Karpas-422 (cell line): ENCODE measurements around the gene FAM174B. TPM values are rescaled to one million over a fixed set of nuclear protein-coding genes. Genes with fewer than 3 reads are reported as not detected.

ENCODE experiments used
- DNase-seq: peaks from one replicate; pipeline ENCODE4 v3.0.0-alpha.2; 2015
- H2AFZ ChIP-seq: fragments of 200-600 bp; sonication (generic); 2 replicates; pipeline ENCODE4 v1.6.1; 2014; ENCODE audit warnings: antibody characterized with exemption, low read length, mixed read lengths
- H3K27ac ChIP-seq: fragments of 200-600 bp; sonication (generic); 2 replicates; pipeline ENCODE4 v1.5.1; 2014; ENCODE audit warnings: mild to moderate bottlenecking, low read length, moderate library complexity
- H3K27me3 ChIP-seq: fragments of 200-600 bp; sonication (generic); 2 replicates; pipeline ENCODE4 v1.6.1; 2014; ENCODE audit warnings: low read length, mixed read lengths
- H3K36me3 ChIP-seq: fragments of 200-600 bp; sonication (generic); 2 replicates; pipeline ENCODE4 v1.6.1; 2014; ENCODE audit warnings: low read length, mixed read lengths; ENCODE audit not compliant: insufficient read depth
- H3K4me1 ChIP-seq: fragments of 200-600 bp; sonication (generic); 2 replicates; pipeline ENCODE4 v1.6.1; 2014; ENCODE audit warnings: mild to moderate bottlenecking, low read length, mixed read lengths
- H3K4me2 ChIP-seq: fragments of 200-600 bp; sonication (generic); 2 replicates; pipeline ENCODE4 v1.6.1; 2014; ENCODE audit warnings: low read length, low read depth, mild to moderate bottlenecking; ENCODE audit not compliant: poor library complexity, severe bottlenecking
- H3K4me3 ChIP-seq: fragments of 200-600 bp; sonication (generic); 2 replicates; pipeline ENCODE4 v1.5.1; 2014; ENCODE audit warnings: mild to moderate bottlenecking, antibody characterized with exemption, low read length, mixed read lengths
- H3K79me2 ChIP-seq: fragments of 200-600 bp; sonication (generic); 2 replicates; pipeline ENCODE4 v1.6.1; 2014; ENCODE audit warnings: mild to moderate bottlenecking, low read length, mixed read lengths
- H3K9ac ChIP-seq: fragments of 200-600 bp; sonication (generic); 2 replicates; pipeline ENCODE4 v1.6.0; 2014; ENCODE audit warnings: low read length
- H3K9me2 ChIP-seq: fragments of 200-600 bp; sonication (generic), shearing (Covaris generic); replicated peaks from 2 replicates; pipeline ENCODE4 v1.6.0; 2014; ENCODE audit warnings: mild to moderate bottlenecking, low read length, moderate library complexity; ENCODE audit not compliant: insufficient read depth
- H3K9me3 ChIP-seq: fragments of 300-700, 200-600 bp; sonication (generic); 2 replicates; pipeline ENCODE4 v1.6.1; 2014; ENCODE audit warnings: low read length, mixed read lengths
- H4K20me1 ChIP-seq: fragments of 200-600 bp; sonication (generic); 2 replicates; pipeline ENCODE4 v1.6.1; 2014; ENCODE audit warnings: mild to moderate bottlenecking, antibody characterized with exemption, low read length, low read depth; ENCODE audit not compliant: insufficient read depth
- total RNA-seq: library from RNA; depleted of rRNA; stranded (reverse); fragments of >200 nt; shearing (Covaris generic); gene quantifications from 2 replicates; pipeline ENCODE4 v1.2.3, GENCODE V29; 2014; ENCODE audit warnings: low replicate concordance

The FAM174B gene
- total RNA-seq, 1 experiment from 2014 or later: not detected

GRCh38 chr15:92681141-92681631 lies 25.6 kb upstream of the FAM174B start:
- Histone ChIP-seq H2AFZ (no peak overlapping the region), H3K36me3 (no peaks in the 10 kb centered on the region), H3K9me2 (no peaks in the 10 kb centered on the region), H3K4me3 (no peak overlapping the region), H3K9me3 (no peaks in the 10 kb centered on the region), H3K27me3 (no peaks in the 10 kb centered on the region), H3K4me1 (no peaks in the 10 kb centered on the region), H3K79me2 (no peaks in the 10 kb centered on the region), H3K27ac (no peak overlapping the region), H3K4me2 (no peak overlapping the region), H3K9ac (no peak overlapping the region), H4K20me1 (no peaks in the 10 kb centered on the region)
- DNase-seq: no peak

- Histone ChIP-seq H3K4me2 (no peak overlapping the region), H3K36me3 (no peaks in the 10 kb centered on the region), H4K20me1 (no peaks in the 10 kb centered on the region), H3K27ac (no peak overlapping the region), H3K9me2 (no peaks in the 10 kb centered on the region), H3K79me2 (no peaks in the 10 kb centered on the region), H3K27me3 (no peaks in the 10 kb centered on the region), H2AFZ (no peak overlapping the region), H3K4me3 (no peak overlapping the region), H3K9ac (no peak overlapping the region), H3K4me1 (no peaks in the 10 kb centered on the region), H3K9me3 (no peaks in the 10 kb centered on the region)
- no peak for DNase-seq
These were observed 22.4 kb upstream of the FAM174B start for GRCh38 chr15:92677999-92678398.

GRCh38 chr15:92676561-92676960 lies 21.0 kb upstream of the FAM174B start:
- Histone ChIP-seq H3K79me2 (no peaks in the 10 kb centered on the region), H3K4me1 (no peaks in the 10 kb centered on the region), H3K9ac (no peak overlapping the region), H3K36me3 (no peaks in the 10 kb centered on the region), H3K27me3 (no peaks in the 10 kb centered on the region), H3K27ac (no peak overlapping the region), H3K4me3 (no peak overlapping the region), H3K4me2 (no peak overlapping the region), H3K9me2 (no peaks in the 10 kb centered on the region), H2AFZ (no peak overlapping the region), H3K9me3 (no peaks in the 10 kb centered on the region), H4K20me1 (no peaks in the 10 kb centered on the region)
- DNase-seq: no peak

DNA sequence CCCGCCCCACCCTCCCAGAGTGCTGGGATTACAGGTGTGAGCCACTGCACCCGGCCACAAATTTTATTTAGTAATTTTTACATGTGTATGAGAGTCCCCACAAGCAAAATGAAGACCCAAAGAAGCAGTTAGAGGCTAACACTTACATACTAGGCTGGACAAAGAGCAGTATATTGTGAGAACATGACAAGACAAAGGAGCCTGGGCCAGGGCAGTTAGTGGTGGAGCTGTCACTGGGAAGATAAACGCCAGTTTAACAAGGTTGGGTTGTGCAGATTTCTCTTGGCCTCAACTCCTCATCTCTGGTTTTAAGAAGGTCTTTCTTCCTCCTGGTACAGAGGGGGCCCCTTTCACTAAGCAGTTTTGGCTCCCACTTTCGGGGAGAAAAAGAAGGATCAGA lies 19.9 kb upstream of the FAM174B start:
- H3K36me3 ChIP-seq: no peaks in the 10 kb centered on the region

GRCh38 chr15:92674347-92674746 lies 18.8 kb upstream of the FAM174B start:
- Histone ChIP-seq H2AFZ (no peak overlapping the region), H3K79me2 (no peaks in the 10 kb centered on the region), H3K4me2 (no peak overlapping the region), H3K36me3 (no peaks in the 10 kb centered on the region), H3K27me3 (0 out of 2 replicates have a peak, but pooled peaks cover 2% of the 10 kb centered on the region), H3K4me3 (no peak overlapping the region), H3K9ac (no peak overlapping the region), H3K27ac (no peak overlapping the region), H4K20me1 (no peaks in the 10 kb centered on the region), H3K9me3 (no peaks in the 10 kb centered on the region), H3K4me1 (no peaks in the 10 kb centered on the region), H3K9me2 (no peaks in the 10 kb centered on the region)
- no peak for DNase-seq

More for the DNA sequence above, 19.9 kb upstream of the FAM174B start:
- DNase-seq: no peak
- Histone ChIP-seq H3K9me2 (no peaks in the 10 kb centered on the region), H4K20me1 (no peaks in the 10 kb centered on the region), H3K9me3 (no peaks in the 10 kb centered on the region), H3K27ac (no peak overlapping the region), H3K27me3 (0 out of 2 replicates have a peak, but pooled peaks cover 2% of the 10 kb centered on the region), H3K4me2 (no peak overlapping the region), H3K4me3 (no peak overlapping the region), H3K9ac (no peak overlapping the region), H2AFZ (no peak overlapping the region), H3K79me2 (no peaks in the 10 kb centered on the region), H3K4me1 (no peaks in the 10 kb centered on the region)

GRCh38 chr15:92672102-92672501 lies 16.5 kb upstream of the FAM174B start:
- Histone ChIP-seq H2AFZ (no peak overlapping the region), H3K4me1 (no peaks in the 10 kb centered on the region), H3K79me2 (no peaks in the 10 kb centered on the region), H3K9ac (no peak overlapping the region), H3K36me3 (no peaks in the 10 kb centered on the region), H3K9me2 (no peaks in the 10 kb centered on the region), H3K9me3 (no peaks in the 10 kb centered on the region), H4K20me1 (no peaks in the 10 kb centered on the region), H3K4me3 (no peak overlapping the region), H3K4me2 (no peak overlapping the region), H3K27ac (no peak overlapping the region), H3K27me3 (0 out of 2 replicates have a peak, but pooled peaks cover 2% of the 10 kb centered on the region)
- DNase-seq: no peak

DNA sequence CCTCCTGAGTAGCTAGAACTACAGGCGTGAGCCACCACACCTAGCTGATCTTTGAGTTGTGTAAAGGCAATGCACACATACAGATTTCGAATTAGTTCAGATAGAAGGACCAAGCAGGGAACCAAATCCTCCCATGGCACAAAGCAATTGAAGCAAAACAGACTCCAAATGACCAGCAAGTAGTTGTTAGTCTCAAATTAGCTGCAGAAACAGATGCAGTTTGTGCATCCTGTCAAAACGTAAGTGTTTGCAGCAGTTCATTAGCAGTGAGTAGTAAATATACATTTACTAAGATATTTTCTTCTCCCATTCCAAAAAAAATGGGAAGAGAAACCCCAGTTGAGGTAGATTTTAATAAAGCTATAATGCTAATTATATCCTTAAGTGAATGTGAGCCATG lies 15.8 kb upstream of the FAM174B start:
- Histone ChIP-seq H3K27me3 (0 out of 2 replicates have a peak, but pooled peaks cover 2% of the 10 kb centered on the region), H3K79me2 (no peaks in the 10 kb centered on the region), H3K9me3 (no peaks in the 10 kb centered on the region), H2AFZ (no peak overlapping the region), H3K4me2 (no peak overlapping the region), H3K9me2 (no peaks in the 10 kb centered on the region), H3K27ac (no peak overlapping the region), H3K4me1 (no peaks in the 10 kb centered on the region), H3K9ac (no peak overlapping the region), H3K36me3 (no peaks in the 10 kb centered on the region), H3K4me3 (no peak overlapping the region), H4K20me1 (no peaks in the 10 kb centered on the region)
- DNase-seq: no peak

DNA sequence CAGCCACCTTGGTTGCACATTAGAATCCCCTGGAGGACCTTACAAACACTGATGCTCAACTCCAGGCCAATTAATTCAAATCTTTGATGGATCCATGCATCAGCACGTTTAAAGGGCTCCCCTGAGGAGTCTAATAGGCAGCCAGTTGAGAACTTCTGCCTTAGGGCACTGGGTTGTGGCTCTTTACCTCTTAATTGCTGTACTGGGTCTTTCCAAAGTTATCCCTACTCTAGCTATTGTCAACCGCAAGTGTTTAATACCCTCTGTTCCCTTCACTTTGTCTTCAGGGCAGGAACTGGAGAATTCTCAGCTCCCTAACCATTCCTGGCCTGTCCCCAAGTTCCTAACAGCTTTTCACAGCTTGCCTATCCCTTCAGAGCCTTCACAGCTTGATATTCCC lies 15.0 kb upstream of the FAM174B start:
- Histone ChIP-seq H3K4me1 (no peaks in the 10 kb centered on the region), H3K27ac (no peak overlapping the region), H3K4me3 (no peak overlapping the region), H3K9ac (no peak overlapping the region), H3K79me2 (no peaks in the 10 kb centered on the region), H3K27me3 (0 out of 2 replicates have a peak, but pooled peaks cover 2% of the 10 kb centered on the region), H3K9me2 (no peaks in the 10 kb centered on the region), H2AFZ (no peak overlapping the region), H3K4me2 (no peak overlapping the region), H3K36me3 (no peaks in the 10 kb centered on the region), H3K9me3 (no peaks in the 10 kb centered on the region), H4K20me1 (no peaks in the 10 kb centered on the region)
- no peak for DNase-seq

DNA sequence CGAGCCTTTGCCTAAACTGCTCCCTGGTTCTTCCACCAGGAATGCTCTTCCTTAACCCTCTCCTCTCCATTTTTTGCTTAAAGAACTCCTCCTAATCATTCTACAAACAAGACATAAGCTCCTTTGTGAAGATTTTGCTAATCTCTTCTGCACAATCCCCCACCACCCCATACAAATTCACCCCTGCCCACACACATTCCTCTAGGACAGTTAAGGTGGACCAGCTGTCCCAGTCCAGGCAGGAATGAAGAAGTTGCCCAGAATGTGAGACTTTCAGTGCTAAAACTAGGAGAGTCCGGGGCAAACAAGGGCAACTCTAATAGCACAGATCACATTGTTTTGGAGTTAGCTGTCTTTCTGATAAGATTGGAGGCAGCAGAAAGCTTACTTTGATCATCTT lies 13.9 kb upstream of the FAM174B start:
- no peak overlapping the region for H3K4me3 ChIP-seq
- H3K9ac ChIP-seq: no peak overlapping the region
- no peaks in the 10 kb centered on the region for H3K9me2 ChIP-seq
- no peaks in the 10 kb centered on the region for H3K36me3 ChIP-seq
- no peaks in the 10 kb centered on the region for H3K4me1 ChIP-seq
- 0 out of 2 replicates have a peak, but pooled peaks cover 2% of the 10 kb centered on the region for H3K27me3 ChIP-seq
- no peaks in the 10 kb centered on the region for H3K79me2 ChIP-seq
- H3K27ac ChIP-seq: no peak overlapping the region
- H4K20me1 ChIP-seq: no peaks in the 10 kb centered on the region
- no peak for DNase-seq
- H2AFZ ChIP-seq: no peak overlapping the region
- H3K9me3 ChIP-seq: no peaks in the 10 kb centered on the region
- H3K4me2 ChIP-seq: no peak overlapping the region
